NCI-H774 (cell line): Measurements from ENCODE around the gene SAMM50.
A peak's percentile ranks its signal among the peaks of the same experiment; 100 is the strongest.

Source experiments
- DNase-seq: peaks from one replicate; lab custom pipeline; 2025; lab: John Stamatoyannopoulos, UW

The SAMM50 gene

GRCh38 chr22:43955040-43955882 lies at the start of gene SAMM50:
SAMM50 (plus strand) TSS chr22:43955442; CDS start chr22:43955578, 136 bp downstream.
- DNase-seq = peak; percentile 57

GRCh38 chr22:43905681-43906080 lies 49.6 kb upstream of the SAMM50 start:
- no peak for DNase-seq

- no peak for DNase-seq
These were observed 45.5 kb upstream of the SAMM50 start for GRCh38 chr22:43909708-43910107.

GRCh38 chr22:43910178-43910695 lies 45.0 kb upstream of the SAMM50 start:
- DNase-seq = no peak

GRCh38 chr22:43911351-43911750 lies 43.9 kb upstream of the SAMM50 start:
- DNase-seq = no peak

- DNase-seq = no peak
These were observed 37.7 kb upstream of the SAMM50 start for GRCh38 chr22:43917521-43917920.

- DNase-seq = no peak
These were observed 35.9 kb upstream of the SAMM50 start for GRCh38 chr22:43919106-43919973.

GRCh38 chr22:43921370-43921769 lies 33.9 kb upstream of the SAMM50 start:
- no peak for DNase-seq

- no peak for DNase-seq
These were observed 33.1 kb upstream of the SAMM50 start for GRCh38 chr22:43922123-43922522.

GRCh38 chr22:43923191-43923590 lies 32.1 kb upstream of the SAMM50 start:
- no peak for DNase-seq

- DNase-seq = peak; percentile 64
These were observed 31.4 kb upstream of the SAMM50 start, which contains the start of gene PNPLA3 for GRCh38 chr22:43923631-43924464. PNPLA3 (plus strand) TSS chr22:43923805; CDS start chr22:43923912, 107 bp downstream.

- no peak for DNase-seq
These were observed 30.4 kb upstream of the SAMM50 start for GRCh38 chr22:43924877-43925276.

GRCh38 chr22:43925433-43926348 lies 29.6 kb upstream of the SAMM50 start:
- no peak for DNase-seq

GRCh38 chr22:43926349-43926710 lies 28.9 kb upstream of the SAMM50 start:
- no peak for DNase-seq

GRCh38 chr22:43928468-43928867 lies 26.8 kb upstream of the SAMM50 start:
- no peak for DNase-seq

GRCh38 chr22:43928908-43929307 lies 26.3 kb upstream of the SAMM50 start:
- DNase-seq = no peak

GRCh38 chr22:43931771-43932170 lies 23.5 kb upstream of the SAMM50 start:
- no peak for DNase-seq

GRCh38 chr22:43941449-43941848 lies 13.8 kb upstream of the SAMM50 start:
- no peak for DNase-seq

- no peak for DNase-seq
These were observed 10.4 kb upstream of the SAMM50 start for GRCh38 chr22:43944670-43945430.
